SK-N-SH treated with all-trans-retinoic acid at 6 μM for 48 hours (cell line): Measurements from ENCODE around the gene KRTAP19-1.

ENCODE experiments used
- ATAC-seq: fragments of 200-7000 bp; cut with Tn5 transposase; 3 replicates; pipeline ENCODE4 v1.9.1; 2020; ENCODE audit warnings: mild to moderate bottlenecking, moderate library complexity
- ARNTL ChIP-seq: fragments of 450-650 bp; formaldehyde crosslinking; IDR thresholded peaks from 2 replicates; pipeline ENCODE4 v1.5.0; 2020; ENCODE audit warnings: low read depth, mild to moderate bottlenecking, moderate library complexity, borderline replicate concordance
- BACH2 ChIP-seq: fragments of 250-450 bp; sonication (Bioruptor Pico); IDR thresholded peaks from 2 replicates; pipeline ENCODE4 v1.9.0; 2021; ENCODE audit warnings: mild to moderate bottlenecking, borderline replicate concordance
- CREB5 ChIP-seq: fragments of 250-450 bp; sonication (Bioruptor Pico); IDR thresholded peaks from 2 replicates; pipeline ENCODE4 v1.5.1; 2020; ENCODE audit warnings: low read depth, mild to moderate bottlenecking, moderate library complexity
- CSDC2 ChIP-seq: fragments of 250-450 bp; sonication (Bioruptor Pico); IDR thresholded peaks from 2 replicates; pipeline ENCODE4 v1.5.0; 2020; ENCODE audit warnings: mild to moderate bottlenecking, moderate library complexity
- CSRNP3 ChIP-seq: fragments of 250-450 bp; sonication (Bioruptor Pico); IDR thresholded peaks from 2 replicates; pipeline ENCODE4 v1.5.1; 2021; ENCODE audit warnings: mild to moderate bottlenecking, moderate library complexity
- ESRRG ChIP-seq: fragments of 250-450 bp; sonication (Bioruptor Pico); IDR thresholded peaks from 2 replicates; pipeline ENCODE4 v1.6.1; 2021; ENCODE audit warnings: mild to moderate bottlenecking
- GLIS3 ChIP-seq: fragments of 250-450 bp; sonication (Bioruptor Pico); IDR thresholded peaks from 2 replicates; pipeline ENCODE4 v1.5.0; 2020; ENCODE audit warnings: mild to moderate bottlenecking, moderate library complexity
- ISL1 ChIP-seq: fragments of 250-450 bp; sonication (Bioruptor Pico); IDR thresholded peaks from 2 replicates; pipeline ENCODE4 v2.1.2; 2022; ENCODE audit warnings: mild to moderate bottlenecking, moderate library complexity
- PPARA ChIP-seq: fragments of 250-450 bp; sonication (Bioruptor Pico); IDR thresholded peaks from 2 replicates; pipeline ENCODE4 v1.5.0; 2020; ENCODE audit warnings: mild to moderate bottlenecking, borderline replicate concordance
- RARB ChIP-seq: fragments of 250-450 bp; sonication (Bioruptor Pico); IDR thresholded peaks from 2 replicates; pipeline ENCODE4 v1.8.0; 2021; ENCODE audit warnings: mild to moderate bottlenecking, moderate library complexity
- SNAI2 ChIP-seq: fragments of 250-450 bp; sonication (Bioruptor Pico); IDR thresholded peaks from 2 replicates; pipeline ENCODE4 v1.5.0; 2020; ENCODE audit warnings: mild to moderate bottlenecking, moderate library complexity
- TCF4 ChIP-seq: fragments of 250-450 bp; sonication (Bioruptor Pico); IDR thresholded peaks from 2 replicates; pipeline ENCODE4 v1.8.0; 2021; ENCODE audit warnings: mild to moderate bottlenecking, moderate library complexity, borderline replicate concordance
- TOX ChIP-seq: fragments of 250-450 bp; sonication (Bioruptor Pico); IDR thresholded peaks from 2 replicates; pipeline ENCODE4 v1.8.0; 2021; ENCODE audit warnings: mild to moderate bottlenecking, moderate library complexity, borderline replicate concordance
- TSHZ2 ChIP-seq: fragments of 250-450 bp; sonication (Bioruptor Pico); IDR thresholded peaks from 2 replicates; pipeline ENCODE4 v1.5.0; 2020; ENCODE audit warnings: mild to moderate bottlenecking, moderate library complexity
- ZC3H10 ChIP-seq: fragments of 250-450 bp; sonication (Bioruptor Pico); IDR thresholded peaks from 2 replicates; pipeline ENCODE4 v1.5.1; 2021; ENCODE audit warnings: mild to moderate bottlenecking, moderate library complexity
- ZFP3 ChIP-seq: fragments of 250-450 bp; sonication (Bioruptor Pico); IDR thresholded peaks from 2 replicates; pipeline ENCODE4 v1.5.0; 2020; ENCODE audit warnings: mild to moderate bottlenecking, moderate library complexity
- ZFP30 ChIP-seq: fragments of 450-650 bp; formaldehyde crosslinking; IDR thresholded peaks from 2 replicates; pipeline ENCODE4 v1.5.0; 2022; ENCODE audit warnings: mild to moderate bottlenecking, moderate library complexity
- ZNF565 ChIP-seq: fragments of 450-650 bp; formaldehyde crosslinking; conservative IDR thresholded peaks from 2 replicates; pipeline ENCODE4 v1.5.0; 2020; ENCODE audit warnings: low read depth, mild to moderate bottlenecking, moderate library complexity
- ZNF70 ChIP-seq: fragments of 450-650 bp; formaldehyde crosslinking; IDR thresholded peaks from 2 replicates; pipeline ENCODE4 v1.5.0; 2020; ENCODE audit warnings: mild to moderate bottlenecking, moderate library complexity
- ZNF8 ChIP-seq: fragments of 450-650 bp; formaldehyde crosslinking; IDR thresholded peaks from 2 replicates; pipeline ENCODE4 v1.5.0; 2020; ENCODE audit warnings: mild to moderate bottlenecking, moderate library complexity
- TF ChIP-seq, protein P1 (sequence below): fragments of 250-450 bp; sonication (Bioruptor Pico); IDR thresholded peaks from 2 replicates; pipeline ENCODE4 v1.8.0; 2020; ENCODE audit warnings: mild to moderate bottlenecking, moderate library complexity, borderline replicate concordance
- TF ChIP-seq, protein P2 (sequence below): fragments of 250-450 bp; sonication (Bioruptor Pico); IDR thresholded peaks from 2 replicates; pipeline ENCODE4 v1.8.0; 2021; ENCODE audit warnings: low read depth, mild to moderate bottlenecking, moderate library complexity, borderline replicate concordance

Gene KRTAP19-1

DNA sequence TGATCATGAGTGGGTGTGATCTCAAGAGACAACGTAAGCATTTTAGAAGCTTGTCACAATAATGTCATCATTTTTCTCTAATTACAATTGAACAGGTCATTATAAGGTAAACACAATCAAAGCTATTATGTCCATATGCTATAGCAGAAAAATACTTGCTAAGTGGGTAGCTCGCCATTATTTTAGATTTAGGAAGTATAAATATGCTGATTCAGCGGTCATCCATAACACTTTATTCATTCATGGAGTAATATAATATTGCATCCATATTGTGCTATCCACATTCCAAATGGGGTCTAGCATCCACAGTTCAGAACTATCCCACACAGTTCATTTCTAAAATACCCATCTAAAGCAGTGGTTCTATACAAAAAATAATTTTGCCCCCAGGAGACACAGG is 31.7 kb downstream of the KRTAP19-1 start:
- TF ChIP-seq, protein P1, sequence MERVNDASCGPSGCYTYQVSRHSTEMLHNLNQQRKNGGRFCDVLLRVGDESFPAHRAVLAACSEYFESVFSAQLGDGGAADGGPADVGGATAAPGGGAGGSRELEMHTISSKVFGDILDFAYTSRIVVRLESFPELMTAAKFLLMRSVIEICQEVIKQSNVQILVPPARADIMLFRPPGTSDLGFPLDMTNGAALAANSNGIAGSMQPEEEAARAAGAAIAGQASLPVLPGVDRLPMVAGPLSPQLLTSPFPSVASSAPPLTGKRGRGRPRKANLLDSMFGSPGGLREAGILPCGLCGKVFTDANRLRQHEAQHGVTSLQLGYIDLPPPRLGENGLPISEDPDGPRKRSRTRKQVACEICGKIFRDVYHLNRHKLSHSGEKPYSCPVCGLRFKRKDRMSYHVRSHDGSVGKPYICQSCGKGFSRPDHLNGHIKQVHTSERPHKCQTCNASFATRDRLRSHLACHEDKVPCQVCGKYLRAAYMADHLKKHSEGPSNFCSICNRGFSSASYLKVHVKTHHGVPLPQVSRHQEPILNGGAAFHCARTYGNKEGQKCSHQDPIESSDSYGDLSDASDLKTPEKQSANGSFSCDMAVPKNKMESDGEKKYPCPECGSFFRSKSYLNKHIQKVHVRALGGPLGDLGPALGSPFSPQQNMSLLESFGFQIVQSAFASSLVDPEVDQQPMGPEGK: no peak
- TF ChIP-seq TOX (CRISPR knock-in tag) (no peak), GLIS3 (CRISPR knock-in tag) (no peak), ISL1 (CRISPR knock-in tag) (no peak), TCF4 (no peak), ZFP30 (CRISPR knock-in tag) (no peak)
- ATAC-seq: no peak

DNA sequence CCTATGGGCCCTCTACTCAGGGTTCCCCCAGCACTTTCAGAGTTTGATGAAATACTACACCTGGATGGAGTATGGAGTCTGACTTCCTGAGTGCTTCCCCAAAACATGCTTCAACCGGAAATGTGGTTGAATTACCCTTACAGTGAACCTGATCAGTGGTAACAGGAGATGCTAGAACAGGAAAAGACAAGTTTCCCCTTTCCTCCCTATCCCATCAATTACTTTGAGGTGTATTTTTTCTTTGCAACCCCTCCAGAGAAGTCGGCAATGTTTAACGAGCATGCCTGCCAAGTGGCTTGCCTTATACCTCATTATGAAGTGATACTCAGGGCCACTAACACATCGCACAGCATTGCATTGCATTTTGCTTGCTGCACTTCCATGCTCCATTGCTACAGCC is 33.1 kb downstream of the KRTAP19-1 start:
- ATAC-seq: no peak
- no peak for TF ChIP-seq TOX (CRISPR knock-in tag)
- TF ChIP-seq CSRNP3: no peak
- TF ChIP-seq ISL1 (CRISPR knock-in tag): no peak
- no peak for TF ChIP-seq ARNTL (CRISPR knock-in tag)
- no peak for TF ChIP-seq RARB (CRISPR knock-in tag)
- no peak for TF ChIP-seq SNAI2 (CRISPR knock-in tag)
- TF ChIP-seq ESRRG (CRISPR knock-in tag): no peak
- no peak for TF ChIP-seq TCF4
- no peak for TF ChIP-seq ZC3H10 (CRISPR knock-in tag)
- TF ChIP-seq BACH2 (CRISPR knock-in tag): no peak
- no peak for TF ChIP-seq ZFP3 (CRISPR knock-in tag)
- no peak for TF ChIP-seq ZNF8 (CRISPR knock-in tag)
- no peak for TF ChIP-seq CREB5 (CRISPR knock-in tag)
- TF ChIP-seq, protein P2, sequence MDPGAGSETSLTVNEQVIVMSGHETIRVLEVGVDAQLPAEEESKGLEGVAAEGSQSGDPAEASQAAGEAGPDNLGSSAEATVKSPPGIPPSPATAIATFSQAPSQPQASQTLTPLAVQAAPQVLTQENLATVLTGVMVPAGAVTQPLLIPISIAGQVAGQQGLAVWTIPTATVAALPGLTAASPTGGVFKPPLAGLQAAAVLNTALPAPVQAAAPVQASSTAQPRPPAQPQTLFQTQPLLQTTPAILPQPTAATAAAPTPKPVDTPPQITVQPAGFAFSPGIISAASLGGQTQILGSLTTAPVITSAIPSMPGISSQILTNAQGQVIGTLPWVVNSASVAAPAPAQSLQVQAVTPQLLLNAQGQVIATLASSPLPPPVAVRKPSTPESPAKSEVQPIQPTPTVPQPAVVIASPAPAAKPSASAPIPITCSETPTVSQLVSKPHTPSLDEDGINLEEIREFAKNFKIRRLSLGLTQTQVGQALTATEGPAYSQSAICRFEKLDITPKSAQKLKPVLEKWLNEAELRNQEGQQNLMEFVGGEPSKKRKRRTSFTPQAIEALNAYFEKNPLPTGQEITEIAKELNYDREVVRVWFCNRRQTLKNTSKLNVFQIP (CRISPR knock-in tag): no peak
- TF ChIP-seq, protein P1: no peak
- no peak for TF ChIP-seq CSDC2 (CRISPR knock-in tag)
- no peak for TF ChIP-seq PPARA
- TF ChIP-seq ZNF70 (CRISPR knock-in tag): no peak
- TF ChIP-seq ZNF565 (CRISPR knock-in tag): no peak
- TF ChIP-seq TSHZ2 (CRISPR knock-in tag): no peak
- TF ChIP-seq, all 23 proteins: peak for 0
